Immature natural killer cell (primary cell): ENCODE data around the gene ZBTB7C. TPM values are rescaled to one million over a fixed set of nuclear protein-coding genes. Genes with fewer than 3 reads are reported as not detected.

Source experiments
- DNase-seq, 3 donors: peaks; one replicate each; pipeline ENCODE4 v3.0.0; 2022; ENCODE audit warnings: mixed read lengths in 1 of 3
- H3K27ac Mint-ChIP-seq, 6 donors: one replicate each; pipeline ENCODE4 v1.8.0; 2020; ENCODE audit warnings: mixed read lengths in 6 of 6, mild to moderate bottlenecking in 5 of 6, inconsistent platforms in 4 of 6, moderate library complexity in 3 of 6
- H3K27me3 Mint-ChIP-seq, 3 donors: one replicate each; pipeline ENCODE4 v1.8.0; 2020 to 2021; ENCODE audit warnings: low read depth in 3 of 3, mild to moderate bottlenecking in 3 of 3, mixed read lengths in 3 of 3, moderate library complexity in 3 of 3, inconsistent platforms in 1 of 3
- H3K36me3 Mint-ChIP-seq, 3 donors: one replicate each; pipeline ENCODE4 v1.8.0; 2020; ENCODE audit warnings: mixed read lengths in 3 of 3, inconsistent platforms in 2 of 3, mild to moderate bottlenecking in 2 of 3
- H3K4me1 Mint-ChIP-seq, 2 donors: one replicate each; pipeline ENCODE4 v1.8.0; 2020; ENCODE audit warnings: inconsistent platforms in 2 of 2, mild to moderate bottlenecking in 2 of 2, mixed read lengths in 2 of 2, moderate library complexity in 1 of 2
- H3K4me3 Mint-ChIP-seq, 5 donors: one replicate each; pipeline ENCODE4 v1.8.0; 2020; ENCODE audit warnings: mild to moderate bottlenecking in 5 of 5, mixed read lengths in 5 of 5, inconsistent platforms in 3 of 5, moderate library complexity in 3 of 5
- H3K9me3 Mint-ChIP-seq, 6 donors: one replicate each; pipeline ENCODE4 v1.8.0; 2020; ENCODE audit warnings: mild to moderate bottlenecking in 6 of 6, mixed read lengths in 6 of 6, inconsistent platforms in 4 of 6, moderate library complexity in 3 of 6
- polyA plus RNA-seq, 3 donors: library from polyadenylated mRNA; unstranded; fragments of 300-500 nt; fragmentation: Illumina TruSeq; gene quantifications; one replicate each; pipeline ENCODE4 v1.2.3, GENCODE V29; 2021

ZBTB7C gene
- polyA plus RNA-seq, 3 donors from 2014 or later: not detected

- H3K4me1 Mint-ChIP-seq: no peaks in the 10 kb centered on the region
- H3K9me3 Mint-ChIP-seq: no peaks in the 10 kb centered on the region
- peaks cover 3 to 9% (median 5%) of the 10 kb centered on the region in 3 donors for H3K27me3 Mint-ChIP-seq
- H3K4me3 Mint-ChIP-seq: no peak overlapping the region
- H3K36me3 Mint-ChIP-seq: no peaks in the 10 kb centered on the region
- H3K27ac Mint-ChIP-seq: no peak overlapping the region
- DNase-seq: no peak
Measured at GRCh38 chr18:48328473-48329210, 80.5 kb downstream of the ZBTB7C start.

- no peak overlapping the region for H3K4me3 Mint-ChIP-seq
- no peak for DNase-seq
- peaks cover 3 to 9% (median 4%) of the 10 kb centered on the region in 3 donors for H3K27me3 Mint-ChIP-seq
- H3K9me3 Mint-ChIP-seq: no peaks in the 10 kb centered on the region
- H3K27ac Mint-ChIP-seq: no peak overlapping the region
- no peaks in the 10 kb centered on the region for H3K4me1 Mint-ChIP-seq
- no peaks in the 10 kb centered on the region for H3K36me3 Mint-ChIP-seq
Measured at GRCh38 chr18:48326901-48327675, 82.1 kb downstream of the ZBTB7C start.

- H3K36me3 Mint-ChIP-seq: no peaks in the 10 kb centered on the region
Measured at GRCh38 chr18:48325115-48325665, 84.0 kb downstream of the ZBTB7C start.

GRCh38 chr18:48324651-48325050 lies 84.5 kb downstream of the ZBTB7C start:
- Mint-ChIP-seq H3K27ac (no peak overlapping the region), H3K27me3 (peaks cover 2 to 9% (median 3%) of the 10 kb centered on the region in 3 donors), H3K4me3 (no peak overlapping the region), H3K4me1 (no peaks in the 10 kb centered on the region), H3K9me3 (no peaks in the 10 kb centered on the region), H3K36me3 (no peaks in the 10 kb centered on the region)
- no peak for DNase-seq

More at GRCh38 chr18:48325115-48325665, 84.0 kb downstream of the ZBTB7C start:
- no peak for DNase-seq
- no peaks in the 10 kb centered on the region for H3K4me1 Mint-ChIP-seq
- peaks cover 2 to 8% (median 3%) of the 10 kb centered on the region in 3 donors for H3K27me3 Mint-ChIP-seq
- no peak overlapping the region for H3K27ac Mint-ChIP-seq
- no peak overlapping the region for H3K4me3 Mint-ChIP-seq
- H3K9me3 Mint-ChIP-seq: no peaks in the 10 kb centered on the region

- no peak overlapping the region for H3K4me3 Mint-ChIP-seq
- no peak for DNase-seq
- no peaks in the 10 kb centered on the region for H3K36me3 Mint-ChIP-seq
- H3K27me3 Mint-ChIP-seq: peaks cover 2 to 5% (median 3%) of the 10 kb centered on the region in 3 donors
- no peak overlapping the region for H3K27ac Mint-ChIP-seq
- H3K4me1 Mint-ChIP-seq: no peaks in the 10 kb centered on the region
- no peaks in the 10 kb centered on the region for H3K9me3 Mint-ChIP-seq
Measured at GRCh38 chr18:48323151-48323550, 86.0 kb downstream of the ZBTB7C start.

- no peak overlapping the region for H3K27ac Mint-ChIP-seq
- peaks cover 1 to 7% (median 2%) of the 10 kb centered on the region in 3 donors for H3K27me3 Mint-ChIP-seq
- H3K9me3 Mint-ChIP-seq: no peaks in the 10 kb centered on the region
Measured at GRCh38 chr18:48321536-48321935, 87.6 kb downstream of the ZBTB7C start.

GRCh38 chr18:48321121-48321520 lies 88.1 kb downstream of the ZBTB7C start:
- H3K27ac Mint-ChIP-seq: no peak overlapping the region
- no peaks in the 10 kb centered on the region for H3K4me1 Mint-ChIP-seq

More at GRCh38 chr18:48321536-48321935, 87.6 kb downstream of the ZBTB7C start:
- Mint-ChIP-seq H3K4me3 (no peak overlapping the region), H3K36me3 (no peaks in the 10 kb centered on the region), H3K4me1 (no peaks in the 10 kb centered on the region)
- DNase-seq: no peak

GRCh38 chr18:48320639-48320945 lies 88.6 kb downstream of the ZBTB7C start:
- Mint-ChIP-seq H3K36me3 (no peaks in the 10 kb centered on the region), H3K4me3 (no peak overlapping the region), H3K4me1 (no peaks in the 10 kb centered on the region), H3K27ac (no peak overlapping the region), H3K27me3 (peaks cover under 1 to 7% (median 2%) of the 10 kb centered on the region in 3 donors), H3K9me3 (no peaks in the 10 kb centered on the region)
- no peak for DNase-seq

More at GRCh38 chr18:48321121-48321520, 88.1 kb downstream of the ZBTB7C start:
- no peak for DNase-seq
- Mint-ChIP-seq H3K36me3 (no peaks in the 10 kb centered on the region), H3K4me3 (no peak overlapping the region), H3K9me3 (no peaks in the 10 kb centered on the region), H3K27me3 (peaks cover 2 to 7% (median 2%) of the 10 kb centered on the region in 3 donors)

GRCh38 chr18:48319801-48320638 lies 89.2 kb downstream of the ZBTB7C start:
- Mint-ChIP-seq H3K4me1 (no peaks in the 10 kb centered on the region), H3K36me3 (no peaks in the 10 kb centered on the region), H3K4me3 (no peak overlapping the region), H3K9me3 (no peaks in the 10 kb centered on the region), H3K27ac (no peak overlapping the region), H3K27me3 (peaks cover 0 to 7% (median 2%) of the 10 kb centered on the region in 3 donors)
- no peak for DNase-seq

GRCh38 chr18:48318436-48318835 lies 90.7 kb downstream of the ZBTB7C start:
- H3K9me3 Mint-ChIP-seq: no peaks in the 10 kb centered on the region
- no peak overlapping the region for H3K4me3 Mint-ChIP-seq
- peaks cover 0 to 5% (median 2%) of the 10 kb centered on the region in 3 donors for H3K27me3 Mint-ChIP-seq
- no peaks in the 10 kb centered on the region for H3K36me3 Mint-ChIP-seq
- H3K4me1 Mint-ChIP-seq: no peaks in the 10 kb centered on the region
- H3K27ac Mint-ChIP-seq: no peak overlapping the region
- DNase-seq: no peak

- no peak for DNase-seq
- Mint-ChIP-seq H3K9me3 (no peaks in the 10 kb centered on the region), H3K36me3 (no peaks in the 10 kb centered on the region), H3K27me3 (peaks cover 0 to 5% (median 3%) of the 10 kb centered on the region in 3 donors), H3K27ac (no peak overlapping the region), H3K4me1 (no peaks in the 10 kb centered on the region), H3K4me3 (no peak overlapping the region)
Measured at GRCh38 chr18:48317781-48318381, 91.3 kb downstream of the ZBTB7C start.

GRCh38 chr18:48316177-48316576 lies 93.0 kb downstream of the ZBTB7C start:
- Mint-ChIP-seq H3K4me1 (no peaks in the 10 kb centered on the region), H3K27ac (no peak overlapping the region), H3K36me3 (no peaks in the 10 kb centered on the region), H3K4me3 (no peak overlapping the region), H3K9me3 (no peaks in the 10 kb centered on the region), H3K27me3 (peaks cover 0 to 7% (median 3%) of the 10 kb centered on the region in 3 donors)
- no peak for DNase-seq

GRCh38 chr18:48314690-48315089 lies 94.5 kb downstream of the ZBTB7C start:
- no peak overlapping the region for H3K4me3 Mint-ChIP-seq
- peaks cover 0 to 4% (median 3%) of the 10 kb centered on the region in 3 donors for H3K27me3 Mint-ChIP-seq
- H3K4me1 Mint-ChIP-seq: no peaks in the 10 kb centered on the region
- no peak for DNase-seq
- no peaks in the 10 kb centered on the region for H3K36me3 Mint-ChIP-seq
- H3K9me3 Mint-ChIP-seq: no peaks in the 10 kb centered on the region
- H3K27ac Mint-ChIP-seq: no peak overlapping the region
